CD4-positive, CD25-positive, alpha-beta regulatory T cell (primary cell): ENCODE data around the gene ACTR10. TPM values are rescaled to one million over a fixed set of nuclear protein-coding genes. Genes with fewer than 3 reads are reported as not detected.

Experiments
- ATAC-seq, 2 donors: fragments of 150-1000 bp; cut with Tn5 transposase; one replicate each; pipeline ENCODE4 v1.10.0; 2021; ENCODE audit warnings: low read depth in 2 of 2, moderate number of reproducible peaks in 2 of 2, moderate library complexity in 1 of 2
- DNase-seq, 3 donors: peaks; one replicate each; pipeline versions ENCODE4 v3.0.0 to v3.0.0-alpha.2; 2012 to 2022; ENCODE audit warnings: mixed read lengths in 1 of 3
- H3K27ac ChIP-seq: one replicate; pipeline ENCODE4 v1.7.0; 2013; ENCODE audit warnings: mild to moderate bottlenecking, low read length; ENCODE audit not compliant: insufficient read depth, poor library complexity, severe bottlenecking
- H3K27me3 ChIP-seq: one replicate; pipeline ENCODE4 v1.7.0; 2013; ENCODE audit warnings: low read length; ENCODE audit not compliant: control insufficient read depth, insufficient read depth
- H3K36me3 ChIP-seq: one replicate; pipeline ENCODE4 v1.7.0; 2013; ENCODE audit warnings: mild to moderate bottlenecking, low read length, moderate library complexity; ENCODE audit not compliant: control insufficient read depth, insufficient read depth
- H3K4me1 ChIP-seq: 2 replicates; pipeline ENCODE4 v1.7.0; 2013; ENCODE audit warnings: mild to moderate bottlenecking, low read length; ENCODE audit not compliant: insufficient read depth, control insufficient read depth, poor library complexity, severe bottlenecking
- H3K4me3 ChIP-seq: one replicate; pipeline ENCODE4 v1.7.0; 2013; ENCODE audit warnings: low read depth, mild to moderate bottlenecking, low read length, moderate library complexity
- H3K9me3 ChIP-seq, 2 experiments: 1 replicate in 1 of 2; 2 replicates in 1 of 2; pipeline ENCODE4 v1.7.0; 2013; ENCODE audit warnings: low read length in 2 of 2, mild to moderate bottlenecking in 1 of 2, moderate library complexity in 1 of 2; ENCODE audit not compliant: control insufficient read depth in 2 of 2
- H3K27ac Mint-ChIP-seq, 3 donors: one replicate each; pipeline ENCODE4 v1.8.0; 2020 to 2022; ENCODE audit warnings: mild to moderate bottlenecking in 3 of 3, mixed read lengths in 3 of 3, moderate library complexity in 2 of 3
- H3K27me3 Mint-ChIP-seq: one replicate; pipeline ENCODE4 v1.8.0; 2022; ENCODE audit warnings: mild to moderate bottlenecking, mixed read lengths
- H3K36me3 Mint-ChIP-seq: one replicate; pipeline ENCODE4 v1.8.0; 2020; ENCODE audit warnings: mixed read lengths
- H3K4me1 Mint-ChIP-seq, 4 donors: one replicate each; pipeline ENCODE4 v1.8.0; 2020 to 2022; ENCODE audit warnings: mixed read lengths in 4 of 4, mild to moderate bottlenecking in 1 of 4
- H3K4me3 Mint-ChIP-seq, 4 donors: one replicate each; pipeline ENCODE4 v1.8.0; 2020 to 2022; ENCODE audit warnings: mild to moderate bottlenecking in 4 of 4, mixed read lengths in 4 of 4, moderate library complexity in 3 of 4
- H3K9me3 Mint-ChIP-seq, 7 donors: one replicate each; pipeline ENCODE4 v1.8.0; 2020 to 2022; ENCODE audit warnings: mixed read lengths in 7 of 7, mild to moderate bottlenecking in 3 of 7, moderate library complexity in 2 of 7
- polyA plus RNA-seq, 4 donors: library from polyadenylated mRNA; unstranded; fragments of 300-500 nt; fragmentation: Illumina TruSeq; gene quantifications; one replicate each; pipeline ENCODE4 v1.2.3, GENCODE V29; 2021
- total RNA-seq: library from RNA; stranded (reverse); gene quantifications from one replicate; pipeline ENCODE4 v1.2.3, GENCODE V29; 2022

ACTR10 gene
- total and polyA plus RNA-seq, 5 donors from 2014 or later: 43.4 to 98.3 (median 86.4) TPM

DNA sequence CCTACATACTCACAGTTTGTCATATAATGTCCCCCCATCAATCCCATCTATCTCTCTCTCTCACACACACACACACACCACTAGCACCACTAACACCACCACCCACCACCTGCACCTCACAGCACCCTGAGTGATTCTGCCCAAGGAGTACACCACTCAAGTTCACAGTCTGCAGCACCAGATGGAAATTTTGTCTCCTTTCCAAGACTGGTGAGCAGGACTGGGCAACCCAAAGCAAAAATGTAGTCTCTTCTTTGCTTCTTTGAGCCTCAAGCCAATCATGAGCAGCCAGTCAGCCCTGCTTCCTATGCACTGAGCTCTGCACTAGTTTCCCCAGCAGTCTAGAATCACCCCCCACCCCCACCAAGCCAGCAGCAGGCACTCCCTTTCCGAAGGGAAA is 32.9 kb upstream of the ACTR10 start:
- Mint-ChIP-seq H3K9me3 (peaks cover 0 to 7% (median 0%) of the 10 kb centered on the region in 7 donors), H3K36me3 (no peaks in the 10 kb centered on the region), H3K27ac (peak overlapping the region in 1 of 3 donors; percentile 28), H3K4me3 (no peak overlapping the region), H3K27me3 (peaks cover 57% of the 10 kb centered on the region), H3K4me1 (no peaks in the 10 kb centered on the region)
- no peak overlapping the region for H3K4me3 ChIP-seq
- H3K36me3 ChIP-seq: no peaks in the 10 kb centered on the region
- H3K27me3 ChIP-seq: peaks cover 13% of the 10 kb centered on the region
- no peaks in the 10 kb centered on the region for H3K9me3 ChIP-seq
- DNase-seq (no peak), ATAC-seq (no peak)
- no peak overlapping the region for H3K27ac ChIP-seq
- H3K4me1 ChIP-seq: no peaks in the 10 kb centered on the region

GRCh38 chr14:58167891-58168290 is 32.1 kb upstream of the ACTR10 start:
- H3K27me3 ChIP-seq: peaks cover 13% of the 10 kb centered on the region
- Mint-ChIP-seq H3K36me3 (no peaks in the 10 kb centered on the region), H3K4me3 (no peak overlapping the region), H3K27me3 (peaks cover 58% of the 10 kb centered on the region), H3K9me3 (peaks cover 0 to 7% (median 0%) of the 10 kb centered on the region in 7 donors), H3K27ac (no peak overlapping the region), H3K4me1 (no peaks in the 10 kb centered on the region)
- DNase-seq (no peak), ATAC-seq (no peak)
- no peaks in the 10 kb centered on the region for H3K4me1 ChIP-seq
- no peak overlapping the region for H3K4me3 ChIP-seq
- no peak overlapping the region for H3K27ac ChIP-seq
- H3K36me3 ChIP-seq: no peaks in the 10 kb centered on the region
- H3K9me3 ChIP-seq: no peaks in the 10 kb centered on the region

- peaks cover 0 to 8% (median 0%) of the 10 kb centered on the region in 7 donors for H3K9me3 Mint-ChIP-seq
- DNase-seq (peak in 1 of 3 donors; percentile 60), ATAC-seq (peak; percentile 57 to 58)
- H3K4me3 ChIP-seq: no peak overlapping the region
- no peaks in the 10 kb centered on the region for H3K4me1 ChIP-seq
- H3K27ac Mint-ChIP-seq: peak overlapping the region in 1 of 3 donors; percentile 21
- H3K27me3 Mint-ChIP-seq: peaks cover 65% of the 10 kb centered on the region
- H3K27me3 ChIP-seq: peaks cover 21% of the 10 kb centered on the region
- no peak overlapping the region for H3K27ac ChIP-seq
- H3K9me3 ChIP-seq: no peaks in the 10 kb centered on the region
- H3K36me3 ChIP-seq: no peaks in the 10 kb centered on the region
- H3K4me1 Mint-ChIP-seq: no peaks in the 10 kb centered on the region
- H3K36me3 Mint-ChIP-seq: no peaks in the 10 kb centered on the region
- no peak overlapping the region for H3K4me3 Mint-ChIP-seq
Observed at GRCh38 chr14:58171090-58171489, 28.9 kb upstream of the ACTR10 start.

GRCh38 chr14:58177125-58177524 is 22.8 kb upstream of the ACTR10 start:
- H3K27ac ChIP-seq: no peak overlapping the region
- no peaks in the 10 kb centered on the region for H3K36me3 Mint-ChIP-seq
- H3K9me3 ChIP-seq: no peaks in the 10 kb centered on the region
- H3K27me3 ChIP-seq: peaks cover 10% of the 10 kb centered on the region
- no peaks in the 10 kb centered on the region for H3K4me1 Mint-ChIP-seq
- no peaks in the 10 kb centered on the region for H3K4me1 ChIP-seq
- no peak overlapping the region for H3K4me3 ChIP-seq
- H3K27ac Mint-ChIP-seq: no peak overlapping the region
- DNase-seq (no peak), ATAC-seq (no peak)
- no peak overlapping the region for H3K4me3 Mint-ChIP-seq
- H3K27me3 Mint-ChIP-seq: peaks cover 39% of the 10 kb centered on the region
- peaks cover 0 to 3% (median 0%) of the 10 kb centered on the region in 7 donors for H3K9me3 Mint-ChIP-seq
- no peaks in the 10 kb centered on the region for H3K36me3 ChIP-seq

DNA sequence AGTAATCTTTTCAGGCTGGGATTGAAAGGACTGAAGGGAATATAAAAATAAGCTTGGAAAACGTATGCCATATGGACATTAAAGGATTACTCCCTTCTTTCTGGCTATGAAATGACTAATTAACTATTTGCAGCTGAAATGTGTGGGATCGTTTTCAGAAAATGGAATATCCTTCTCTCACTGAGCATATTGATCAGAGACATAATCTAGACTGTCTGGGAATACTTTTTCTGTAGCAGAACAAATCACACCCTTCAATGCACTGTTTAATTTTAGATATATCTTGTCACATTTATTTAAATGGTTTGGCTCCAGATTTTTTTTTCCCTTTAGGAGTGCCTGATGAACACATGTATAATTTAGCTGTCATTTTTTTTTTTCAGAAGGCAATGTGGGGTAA is 10.8 kb upstream of the ACTR10 start:
- Mint-ChIP-seq H3K4me3 (no peak overlapping the region), H3K36me3 (no peaks in the 10 kb centered on the region), H3K27ac (peak overlapping the region in 1 of 3 donors; percentile 11), H3K9me3 (peaks cover 0 to 1% (median 0%) of the 10 kb centered on the region in 7 donors), H3K4me1 (peaks cover 0 to 6% (median 2%) of the 10 kb centered on the region in 4 donors), H3K27me3 (peaks cover 34% of the 10 kb centered on the region)
- Histone ChIP-seq H3K27ac (no peak overlapping the region), H3K27me3 (peaks cover 6% of the 10 kb centered on the region), H3K36me3 (no peaks in the 10 kb centered on the region), H3K4me1 (no peaks in the 10 kb centered on the region), H3K4me3 (no peak overlapping the region), H3K9me3 (no peaks in the 10 kb centered on the region)
- DNase-seq: no peak
- no peak for ATAC-seq

GRCh38 chr14:58191763-58192601 is 8.0 kb upstream of the ACTR10 start:
- Mint-ChIP-seq H3K4me1 (peaks cover 0 to 8% (median 3%) of the 10 kb centered on the region in 4 donors), H3K27me3 (peaks cover 34% of the 10 kb centered on the region), H3K27ac (no peak overlapping the region), H3K4me3 (no peak overlapping the region), H3K9me3 (no peaks in the 10 kb centered on the region), H3K36me3 (no peaks in the 10 kb centered on the region)
- DNase-seq (no peak), ATAC-seq (no peak)
- Histone ChIP-seq H3K36me3 (no peaks in the 10 kb centered on the region), H3K4me1 (no peaks in the 10 kb centered on the region), H3K27ac (no peak overlapping the region), H3K9me3 (no peaks in the 10 kb centered on the region), H3K27me3 (peaks cover 3% of the 10 kb centered on the region), H3K4me3 (no peak overlapping the region)

GRCh38 chr14:58193542-58193941 is 6.4 kb upstream of the ACTR10 start:
- Mint-ChIP-seq H3K27ac (peak overlapping the region in 1 of 3 donors; percentile 40), H3K4me1 (peaks cover 0 to 12% (median 3%) of the 10 kb centered on the region in 4 donors), H3K4me3 (no peak overlapping the region), H3K9me3 (no peaks in the 10 kb centered on the region), H3K27me3 (peaks cover 38% of the 10 kb centered on the region), H3K36me3 (no peaks in the 10 kb centered on the region)
- Histone ChIP-seq H3K27ac (no peak overlapping the region), H3K27me3 (no peaks in the 10 kb centered on the region), H3K4me1 (no peaks in the 10 kb centered on the region), H3K4me3 (no peak overlapping the region), H3K36me3 (no peaks in the 10 kb centered on the region), H3K9me3 (no peaks in the 10 kb centered on the region)
- DNase-seq: no peak
- ATAC-seq: no peak

DNA sequence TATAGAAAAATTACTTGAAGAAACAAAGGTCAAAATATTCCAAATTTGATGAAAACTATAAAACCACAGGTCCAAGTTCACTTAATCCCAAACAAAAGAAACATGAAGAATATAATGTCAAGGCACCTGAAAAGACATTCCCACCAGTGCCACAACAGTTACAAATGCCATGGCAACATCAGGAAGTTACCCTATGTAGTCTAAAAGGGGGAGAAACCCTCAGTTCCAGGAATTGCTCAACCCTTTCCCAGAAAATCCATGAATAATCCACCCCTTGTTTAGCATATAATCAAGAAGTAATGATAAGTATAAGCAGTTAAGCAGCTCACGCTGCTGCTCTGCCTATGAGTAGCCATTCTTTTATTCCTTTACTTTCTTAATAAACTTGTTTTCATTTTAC is 3.8 kb upstream of the ACTR10 start:
- no peaks in the 10 kb centered on the region for H3K27me3 ChIP-seq
- H3K4me3 ChIP-seq: no peak overlapping the region
- Mint-ChIP-seq H3K36me3 (peaks cover under 1% of the 10 kb centered on the region), H3K9me3 (no peaks in the 10 kb centered on the region), H3K4me1 (peaks cover 13 to 33% (median 18%) of the 10 kb centered on the region in 4 donors), H3K27ac (peak overlapping the region in 1 of 3 donors; percentile 2), H3K4me3 (peak overlapping the region in 2 of 4 donors; percentile 40 to 73), H3K27me3 (peaks cover 36% of the 10 kb centered on the region)
- ATAC-seq (no peak), DNase-seq (no peak)
- H3K36me3 ChIP-seq: no peaks in the 10 kb centered on the region
- H3K4me1 ChIP-seq: peaks cover 19% of the 10 kb centered on the region
- no peak overlapping the region for H3K27ac ChIP-seq
- H3K9me3 ChIP-seq: no peaks in the 10 kb centered on the region
